Neural cell (in vitro differentiated cells): ENCODE results near the gene NES. TPM values are rescaled to one million over a fixed set of nuclear protein-coding genes. Genes with fewer than 3 reads are reported as not detected.

Experiments used
- H2AFZ ChIP-seq: fragments of 200-600, 300-800 bp; sonication (generic), shearing (Covaris generic); 2 replicates; pipeline ENCODE4 v1.6.0; 2014; ENCODE audit warnings: low read depth, mild to moderate bottlenecking, antibody characterized with exemption, low read length, moderate library complexity
- H3F3A ChIP-seq: fragments of 200-600 bp; shearing (Covaris generic); 2 replicates; pipeline ENCODE4 v1.6.1; 2016; ENCODE audit warnings: mild to moderate bottlenecking, moderate library complexity, mixed read lengths, antibody characterized with exemption, low read length; ENCODE audit not compliant: insufficient read depth, poor library complexity, severe bottlenecking
- H3K27ac ChIP-seq: fragments of 200-600, 300-800 bp; sonication (generic), shearing (Covaris generic); 2 replicates; pipeline ENCODE4 v1.5.1; 2014; ENCODE audit warnings: mild to moderate bottlenecking, low read length, moderate library complexity
- H3K27me3 ChIP-seq: fragments of 300-800, 200-600 bp; sonication (generic), shearing (Covaris generic); 2 replicates; pipeline ENCODE4 v1.6.0; 2014; ENCODE audit warnings: mild to moderate bottlenecking, low read depth, low read length, moderate library complexity; ENCODE audit not compliant: insufficient read depth
- H3K36me3 ChIP-seq: fragments of 300-800, 200-600 bp; sonication (generic), shearing (Covaris generic); 2 replicates; pipeline ENCODE4 v1.5.1; 2014; ENCODE audit warnings: mild to moderate bottlenecking, antibody characterized with exemption, low read length, moderate library complexity; ENCODE audit not compliant: insufficient read depth
- H3K4me2 ChIP-seq: fragments of 300-800, 200-600 bp; sonication (generic), shearing (Covaris generic); 2 replicates; pipeline ENCODE4 v1.6.0; 2014; ENCODE audit warnings: mild to moderate bottlenecking, low read length
- H3K4me3 ChIP-seq: fragments of 300-800, 200-600 bp; sonication (generic), shearing (Covaris generic); 2 replicates; pipeline ENCODE4 v1.5.1; 2014; ENCODE audit warnings: mild to moderate bottlenecking, low read length, moderate library complexity
- H3K79me2 ChIP-seq: fragments of 200-600 bp; shearing (Covaris generic); replicated peaks from 2 replicates; pipeline ENCODE4 v1.6.0; 2014; ENCODE audit warnings: mild to moderate bottlenecking, low read length, moderate library complexity; ENCODE audit not compliant: insufficient read depth
- H3K9ac ChIP-seq: fragments of 300-800, 200-600 bp; sonication (generic), shearing (Covaris generic); 2 replicates; pipeline ENCODE4 v1.6.1; 2016; ENCODE audit warnings: mild to moderate bottlenecking, low read length, mixed read lengths
- H3K9me2 ChIP-seq: fragments of 200-600 bp; shearing (Covaris generic); 2 replicates; pipeline ENCODE4 v1.6.1; 2016; ENCODE audit warnings: mild to moderate bottlenecking, low read length, mixed read lengths; ENCODE audit not compliant: insufficient read depth
- H3K9me3 ChIP-seq: fragments of 200-600, 300-800 bp; sonication (generic), shearing (Covaris generic); 2 replicates; pipeline ENCODE4 v1.6.1; 2016; ENCODE audit warnings: mild to moderate bottlenecking, mixed run types, low read length, moderate library complexity, mixed read lengths
- H4K20me1 ChIP-seq: fragments of 200-600 bp; shearing (Covaris generic); 2 replicates; pipeline ENCODE4 v1.6.1; 2016; ENCODE audit warnings: mild to moderate bottlenecking, mixed run types; ENCODE audit not compliant: insufficient read depth
- EP300 ChIP-seq: fragments of 450-650 bp; conservative IDR thresholded peaks from 2 replicates; pipeline ENCODE4 v1.6.1; 2014; ENCODE audit warnings: antibody characterized with exemption, mild to moderate bottlenecking, moderate library complexity; ENCODE audit not compliant: poor library complexity, severe bottlenecking
- EZH2 ChIP-seq: fragments of 200-600, 300-800 bp; shearing (Covaris generic), sonication (generic); IDR thresholded peaks from 2 replicates; pipeline ENCODE4 v1.6.1; 2014; ENCODE audit warnings: antibody characterized with exemption, low read length, borderline replicate concordance, mild to moderate bottlenecking; ENCODE audit not compliant: insufficient read depth, poor library complexity, severe bottlenecking
- MXI1 ChIP-seq: fragments of 450-650 bp; conservative IDR thresholded peaks from 2 replicates; pipeline ENCODE4 v1.6.1; 2014; ENCODE audit warnings: antibody characterized with exemption, mild to moderate bottlenecking; ENCODE audit not compliant: poor library complexity, severe bottlenecking
- POLR2AphosphoS5 ChIP-seq: IDR thresholded peaks from 2 replicates; pipeline ENCODE4 v1.6.1; 2012
- RAD21 ChIP-seq: fragments of 450-650 bp; conservative IDR thresholded peaks from 2 replicates; pipeline ENCODE4 v1.6.1; 2014; ENCODE audit warnings: antibody characterized with exemption, mild to moderate bottlenecking, moderate library complexity
- SMC3 ChIP-seq: fragments of 450-650 bp; conservative IDR thresholded peaks from 2 replicates; pipeline ENCODE4 v1.6.1; 2014; ENCODE audit warnings: antibody characterized with exemption, mild to moderate bottlenecking, moderate library complexity; ENCODE audit not compliant: poor library complexity
- TAF1 ChIP-seq: IDR thresholded peaks from 2 replicates; pipeline ENCODE4 v1.6.1; 2012; ENCODE audit warnings: low read depth
- polyA plus RNA-seq: library from polyadenylated mRNA; depleted of rRNA; stranded (reverse); fragments of >200 nt; gene quantifications from 2 replicates; pipeline ENCODE4 v1.2.3, GENCODE V29; 2014
- TF ChIP-seq, protein P1 (sequence below): IDR thresholded peaks from 2 replicates; pipeline ENCODE4 v1.6.1; 2012; ENCODE audit warnings: borderline replicate concordance
- TF ChIP-seq, protein P2 (sequence below): fragments of 450-650 bp; IDR thresholded peaks from 2 replicates; pipeline ENCODE4 v1.5.1; 2014; ENCODE audit warnings: antibody characterized with exemption, mild to moderate bottlenecking, moderate library complexity; ENCODE audit not compliant: poor library complexity, severe bottlenecking

NES gene
- polyA plus RNA-seq, 1 donor from 2014 or later: 9.9 TPM

DNA sequence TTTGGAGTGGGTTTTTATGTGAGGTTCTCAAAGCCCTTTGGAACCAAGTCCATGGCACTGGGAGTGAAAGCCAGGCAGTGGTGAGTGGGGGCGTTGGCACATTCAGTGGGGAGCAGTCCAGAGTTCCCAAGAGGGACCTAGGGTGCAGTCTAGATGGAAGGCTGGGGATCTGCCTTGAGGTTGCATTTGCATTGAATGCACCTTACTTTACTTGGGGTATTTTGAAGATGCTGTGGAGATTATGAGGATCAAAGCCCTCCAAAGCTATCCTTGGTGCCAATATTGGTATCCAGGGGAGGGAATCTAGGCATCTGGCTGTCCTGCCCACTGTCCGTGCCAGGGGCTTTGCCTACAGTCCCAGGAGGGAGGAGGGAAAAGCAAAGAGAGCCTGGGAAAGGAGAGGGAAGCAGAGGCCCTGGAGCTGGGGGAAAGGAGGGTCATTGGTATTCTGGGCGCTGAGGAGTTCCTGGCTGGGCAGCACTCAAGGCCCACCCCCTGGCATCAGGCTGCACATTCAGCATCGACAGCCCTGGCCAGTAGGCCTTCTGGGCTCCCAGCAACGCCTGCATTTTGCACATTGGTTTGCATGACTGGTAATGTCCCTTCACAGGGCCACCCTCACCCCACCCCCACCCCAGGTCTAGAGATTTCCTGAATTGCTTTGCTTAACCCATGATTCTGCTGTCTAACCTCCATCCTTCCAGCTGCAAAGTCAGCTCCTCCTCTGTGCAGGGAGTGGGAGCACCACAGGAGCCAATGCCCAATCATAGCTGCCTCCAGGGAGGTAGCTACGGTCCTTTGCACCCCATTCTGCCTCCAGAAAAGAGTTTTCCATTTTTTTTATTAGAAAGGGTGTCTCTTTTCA is 36.1 kb downstream of the NES start (continued):
- TF ChIP-seq, protein P1, sequence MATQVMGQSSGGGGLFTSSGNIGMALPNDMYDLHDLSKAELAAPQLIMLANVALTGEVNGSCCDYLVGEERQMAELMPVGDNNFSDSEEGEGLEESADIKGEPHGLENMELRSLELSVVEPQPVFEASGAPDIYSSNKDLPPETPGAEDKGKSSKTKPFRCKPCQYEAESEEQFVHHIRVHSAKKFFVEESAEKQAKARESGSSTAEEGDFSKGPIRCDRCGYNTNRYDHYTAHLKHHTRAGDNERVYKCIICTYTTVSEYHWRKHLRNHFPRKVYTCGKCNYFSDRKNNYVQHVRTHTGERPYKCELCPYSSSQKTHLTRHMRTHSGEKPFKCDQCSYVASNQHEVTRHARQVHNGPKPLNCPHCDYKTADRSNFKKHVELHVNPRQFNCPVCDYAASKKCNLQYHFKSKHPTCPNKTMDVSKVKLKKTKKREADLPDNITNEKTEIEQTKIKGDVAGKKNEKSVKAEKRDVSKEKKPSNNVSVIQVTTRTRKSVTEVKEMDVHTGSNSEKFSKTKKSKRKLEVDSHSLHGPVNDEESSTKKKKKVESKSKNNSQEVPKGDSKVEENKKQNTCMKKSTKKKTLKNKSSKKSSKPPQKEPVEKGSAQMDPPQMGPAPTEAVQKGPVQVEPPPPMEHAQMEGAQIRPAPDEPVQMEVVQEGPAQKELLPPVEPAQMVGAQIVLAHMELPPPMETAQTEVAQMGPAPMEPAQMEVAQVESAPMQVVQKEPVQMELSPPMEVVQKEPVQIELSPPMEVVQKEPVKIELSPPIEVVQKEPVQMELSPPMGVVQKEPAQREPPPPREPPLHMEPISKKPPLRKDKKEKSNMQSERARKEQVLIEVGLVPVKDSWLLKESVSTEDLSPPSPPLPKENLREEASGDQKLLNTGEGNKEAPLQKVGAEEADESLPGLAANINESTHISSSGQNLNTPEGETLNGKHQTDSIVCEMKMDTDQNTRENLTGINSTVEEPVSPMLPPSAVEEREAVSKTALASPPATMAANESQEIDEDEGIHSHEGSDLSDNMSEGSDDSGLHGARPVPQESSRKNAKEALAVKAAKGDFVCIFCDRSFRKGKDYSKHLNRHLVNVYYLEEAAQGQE: no peak

DNA sequence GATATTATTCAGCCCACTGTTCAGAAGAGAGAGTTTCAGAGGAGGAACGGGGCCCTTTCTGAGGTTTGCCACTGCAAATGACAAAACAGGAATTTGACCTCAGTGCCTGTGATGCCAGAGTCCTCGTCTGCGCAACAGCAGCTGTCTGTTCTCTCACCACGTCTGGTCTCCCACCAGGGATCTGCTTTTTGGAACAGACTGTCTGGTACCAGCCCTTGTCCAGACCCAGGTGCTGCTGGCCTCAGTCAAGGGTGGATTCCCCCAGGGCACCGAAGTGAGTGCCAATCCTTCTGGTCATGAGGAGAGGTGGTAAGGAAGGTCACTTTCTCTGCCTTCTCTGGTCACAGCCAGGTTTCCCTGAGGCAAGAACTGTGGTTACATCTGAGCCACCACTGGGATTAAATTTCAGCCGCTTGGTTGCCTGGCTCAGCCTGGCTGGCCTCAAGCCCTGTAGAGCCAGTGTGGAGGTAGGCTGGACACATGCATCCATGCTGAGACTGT is 37.6 kb downstream of the NES start:
- H3K9me3 ChIP-seq: no peaks in the 10 kb centered on the region

More for the DNA sequence above, 37.6 kb downstream of the NES start:
- Histone ChIP-seq H3K79me2 (no peaks in the 10 kb centered on the region), H3K4me3 (no peak overlapping the region), H3K9ac (no peak overlapping the region), H3K27ac (no peak overlapping the region), H2AFZ (no peak overlapping the region), H3K27me3 (peaks cover 25% of the 10 kb centered on the region), H3K9me2 (no peaks in the 10 kb centered on the region), H3K36me3 (no peaks in the 10 kb centered on the region), H4K20me1 (no peaks in the 10 kb centered on the region), H3F3A (no peaks in the 10 kb centered on the region), H3K4me2 (no peak overlapping the region)
- TF ChIP-seq SMC3 (no peak), MXI1 (no peak), POLR2AphosphoS5 (no peak), RAD21 (no peak), EZH2 (no peak), TAF1 (no peak), EP300 (no peak)
- TF ChIP-seq, protein P2, sequence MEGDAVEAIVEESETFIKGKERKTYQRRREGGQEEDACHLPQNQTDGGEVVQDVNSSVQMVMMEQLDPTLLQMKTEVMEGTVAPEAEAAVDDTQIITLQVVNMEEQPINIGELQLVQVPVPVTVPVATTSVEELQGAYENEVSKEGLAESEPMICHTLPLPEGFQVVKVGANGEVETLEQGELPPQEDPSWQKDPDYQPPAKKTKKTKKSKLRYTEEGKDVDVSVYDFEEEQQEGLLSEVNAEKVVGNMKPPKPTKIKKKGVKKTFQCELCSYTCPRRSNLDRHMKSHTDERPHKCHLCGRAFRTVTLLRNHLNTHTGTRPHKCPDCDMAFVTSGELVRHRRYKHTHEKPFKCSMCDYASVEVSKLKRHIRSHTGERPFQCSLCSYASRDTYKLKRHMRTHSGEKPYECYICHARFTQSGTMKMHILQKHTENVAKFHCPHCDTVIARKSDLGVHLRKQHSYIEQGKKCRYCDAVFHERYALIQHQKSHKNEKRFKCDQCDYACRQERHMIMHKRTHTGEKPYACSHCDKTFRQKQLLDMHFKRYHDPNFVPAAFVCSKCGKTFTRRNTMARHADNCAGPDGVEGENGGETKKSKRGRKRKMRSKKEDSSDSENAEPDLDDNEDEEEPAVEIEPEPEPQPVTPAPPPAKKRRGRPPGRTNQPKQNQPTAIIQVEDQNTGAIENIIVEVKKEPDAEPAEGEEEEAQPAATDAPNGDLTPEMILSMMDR: no peak
- TF ChIP-seq, protein P1: no peak
